CD4-positive, alpha-beta T cell treated with Interleukin-4 for 4 hours (primary cell): ENCODE measurements around the gene SLC22A16.

Source experiments
- DNase-seq: peaks from one replicate; pipeline ENCODE4 v3.0.0-alpha.2; 2020

SLC22A16 gene

GRCh38 chr6:110399219-110400071, 77.0 kb downstream of the SLC22A16 start:
- no peak for DNase-seq

GRCh38 chr6:110398778-110399177, 77.6 kb downstream of the SLC22A16 start:
- no peak for DNase-seq

GRCh38 chr6:110395221-110395620, 81.2 kb downstream of the SLC22A16 start:
- DNase-seq, result no peak

GRCh38 chr6:110394409-110394808, 82.0 kb downstream of the SLC22A16 start:
- no peak for DNase-seq

GRCh38 chr6:110392727-110393126, 83.7 kb downstream of the SLC22A16 start:
- no peak for DNase-seq

GRCh38 chr6:110390404-110390803, 86.0 kb downstream of the SLC22A16 start:
- DNase-seq, result no peak

GRCh38 chr6:110389689-110390382, 86.6 kb downstream of the SLC22A16 start:
- no peak for DNase-seq

GRCh38 chr6:110387986-110388385, 88.4 kb downstream of the SLC22A16 start:
- no peak for DNase-seq

- DNase-seq, result no peak
Observed at GRCh38 chr6:110385458-110385863, 91.0 kb downstream of the SLC22A16 start.

GRCh38 chr6:110378552-110378951, 97.9 kb downstream of the SLC22A16 start:
- no peak for DNase-seq
